Liver (tissue), 9 donors: Measurements from ENCODE around the gene ARTN. TPM values are rescaled to one million over a fixed set of nuclear protein-coding genes. Genes with fewer than 3 reads are reported as not detected.
A peak's percentile ranks its signal among the peaks of the same experiment; 100 is the strongest.

Experiments
- DNase-seq: peaks from one replicate; pipeline ENCODE4 v3.0.0-alpha.2; 2017; ENCODE audit warnings: low spot score
- H3K27ac ChIP-seq, 2 donors: one replicate each; pipeline ENCODE4 v1.7.0; 2013; ENCODE audit warnings: inconsistent platforms in 2 of 2, low read length in 2 of 2, control low read depth in 1 of 2, low read depth in 1 of 2, mild to moderate bottlenecking in 1 of 2
- H3K27me3 ChIP-seq, 4 donors: one replicate each; pipeline versions ENCODE4 v1.6.1 to v1.7.0; 2013; ENCODE audit warnings: low read length in 3 of 4, inconsistent platforms in 1 of 4, mild to moderate bottlenecking in 1 of 4, moderate library complexity in 1 of 4; ENCODE audit not compliant: control insufficient read depth in 4 of 4, insufficient read depth in 4 of 4
- H3K36me3 ChIP-seq, 4 donors: one replicate each; pipeline versions ENCODE4 v1.6.1 to v1.7.0; 2013; ENCODE audit warnings: low read length in 3 of 4, mild to moderate bottlenecking in 3 of 4, low read depth in 1 of 4, moderate library complexity in 1 of 4; ENCODE audit not compliant: control insufficient read depth in 4 of 4, insufficient read depth in 3 of 4
- H3K4me1 ChIP-seq, 4 donors: one replicate each; pipeline versions ENCODE4 v1.6.1 to v1.7.0; 2013; ENCODE audit warnings: low read length in 3 of 4, mild to moderate bottlenecking in 3 of 4, moderate library complexity in 1 of 4; ENCODE audit not compliant: control insufficient read depth in 4 of 4, insufficient read depth in 4 of 4
- H3K4me3 ChIP-seq, 3 donors: one replicate each; pipeline versions ENCODE4 v1.6.1 to v1.7.0; 2013; ENCODE audit warnings: low read length in 3 of 3, control low read depth in 1 of 3, low read depth in 1 of 3, mild to moderate bottlenecking in 1 of 3
- H3K9ac ChIP-seq, 2 donors: one replicate each; pipeline ENCODE4 v1.7.0; 2013; ENCODE audit warnings: low read length in 2 of 2, mild to moderate bottlenecking in 2 of 2, moderate library complexity in 2 of 2, control low read depth in 1 of 2, low read depth in 1 of 2
- H3K9me3 ChIP-seq, 4 donors: one replicate each; pipeline versions ENCODE4 v1.6.1 to v1.7.0; 2013; ENCODE audit warnings: low read length in 3 of 4; ENCODE audit not compliant: control insufficient read depth in 4 of 4
- ATF3 ChIP-seq: IDR thresholded peaks from 2 replicates; pipeline ENCODE4 v1.6.1; 2016; ENCODE audit warnings: antibody characterized with exemption
- EGR1 ChIP-seq, 2 donors: IDR thresholded peaks; 2 replicates each; pipeline ENCODE4 v1.6.1; 2016 to 2018; ENCODE audit warnings: antibody characterized with exemption in 2 of 2, low read depth in 2 of 2
- FOXA1 ChIP-seq: IDR thresholded peaks from 2 replicates; pipeline ENCODE4 v1.6.1; 2016; ENCODE audit warnings: antibody characterized with exemption
- FOXA2 ChIP-seq: IDR thresholded peaks from 2 replicates; pipeline ENCODE4 v1.6.1; 2016; ENCODE audit warnings: antibody characterized with exemption
- GABPA ChIP-seq, 2 donors: IDR thresholded peaks in 1 of 2; conservative IDR thresholded peaks in 1 of 2; 2 replicates each; pipeline ENCODE4 v1.6.1; 2016; ENCODE audit warnings: antibody characterized with exemption in 2 of 2, mild to moderate bottlenecking in 1 of 2, moderate library complexity in 1 of 2
- HNF4A ChIP-seq, 2 donors: conservative IDR thresholded peaks; 2 replicates each; pipeline ENCODE4 v1.6.1; 2016; ENCODE audit warnings: antibody characterized with exemption in 2 of 2, mild to moderate bottlenecking in 2 of 2
- HNF4G ChIP-seq: IDR thresholded peaks from 2 replicates; pipeline ENCODE4 v1.6.1; 2016; ENCODE audit warnings: antibody characterized with exemption
- JUND ChIP-seq, 2 donors: IDR thresholded peaks; 2 replicates each; pipeline ENCODE4 v1.6.1; 2016; ENCODE audit warnings: antibody characterized with exemption in 2 of 2
- MAX ChIP-seq: IDR thresholded peaks from 2 replicates; pipeline ENCODE4 v1.6.1; 2016; ENCODE audit warnings: antibody characterized with exemption
- RAD21 ChIP-seq, 2 donors: IDR thresholded peaks; 2 replicates each; pipeline ENCODE4 v1.6.1; 2016; ENCODE audit warnings: antibody characterized with exemption in 2 of 2, mild to moderate bottlenecking in 2 of 2
- RXRA ChIP-seq, 2 donors: IDR thresholded peaks; 2 replicates each; pipeline ENCODE4 v1.6.1; 2017 to 2018; ENCODE audit warnings: antibody characterized with exemption in 2 of 2, mild to moderate bottlenecking in 1 of 2
- SP1 ChIP-seq: IDR thresholded peaks from 2 replicates; pipeline ENCODE4 v1.6.1; 2018; ENCODE audit warnings: antibody characterized with exemption, mild to moderate bottlenecking
- YY1 ChIP-seq: IDR thresholded peaks from 2 replicates; pipeline ENCODE4 v1.6.1; 2016; ENCODE audit warnings: antibody characterized with exemption, mild to moderate bottlenecking
- ZBTB33 ChIP-seq: IDR thresholded peaks from 2 replicates; pipeline ENCODE4 v1.6.1; 2016; ENCODE audit warnings: antibody characterized with exemption
- WGBS: extraction: QIAGEN DNeasy Blood & Tissue Kit; methylation state at CpG from one replicate; pipeline ENCODE4 v1.1.7; 2013; 5-methylcytosine and 5-hydroxymethylcytosine counted together
- polyA plus RNA-seq, 2 donors: library from polyadenylated mRNA; stranded (reverse) in 1 of 2; unstranded in 1 of 2; fragments of 200-250 nt in 1 of 2; fragments of >200 nt in 1 of 2; fragmentation: Nextera tagmentation in 1 of 2; extraction: Ambion mirVana in 1 of 2; gene quantifications; one replicate each; pipeline versions ENCODE4 v1.2.1 to v1.2.3, GENCODE V29; 2013 to 2015
- total RNA-seq, 2 donors: library from RNA; depleted of rRNA; stranded (reverse); fragments of >200 nt; gene quantifications; one replicate each; pipeline ENCODE4 v1.2.3, GENCODE V29; 2014
- donor health status: healthy.
- donor health status: healthy.
- donor health status: healthy.
- donor health status: healthy.
- donor health status: healthy.

ARTN gene
- total and polyA plus RNA-seq, 4 donors, result 0.05 to 0.08 TPM; not detected in 2

- Histone ChIP-seq H3K9me3 (no peaks in the 10 kb centered on the region), H3K4me1 (peaks cover 8 to 59% (median 51%) of the 10 kb centered on the region in 4 donors), H3K27ac (peak within 1 kb of the TSS; percentile 93 to 96), H3K27me3 (no peaks in the 10 kb centered on the region), H3K9ac (peak within 1 kb of the TSS; percentile 69 to 91), H3K36me3 (peaks cover 5 to 21% (median 12%) of the 10 kb centered on the region in 4 donors), H3K4me3 (peak within 1 kb of the TSS; percentile 88 to 93 (median 88))
- no peak for TF ChIP-seq HNF4G
- peak; percentile 82 for TF ChIP-seq YY1
- TF ChIP-seq SP1, result peak; percentile 52
- no peak for TF ChIP-seq HNF4A (conservative IDR thresholded peaks at IDR 0.05)
- TF ChIP-seq GABPA (IDR thresholded peaks at IDR 0.05 in 1 of 2, conservative IDR thresholded peaks at IDR 0.05 in 1 of 2), result peak in 1 of 2 donors; percentile 73
- no peak for TF ChIP-seq RXRA (IDR thresholded peaks at IDR 0.05)
- TF ChIP-seq EGR1 (IDR thresholded peaks at IDR 0.05; ENCODE audit: low read depth in 2 of 2), result peak in 1 of 2 donors; percentile 27
- peak; percentile 96 for DNase-seq
- WGBS, result under 1% methylated on average over 93 of the region's 93 CpGs
Measured at GRCh38 chr1:43974443-43975248, 41.0 kb downstream of the ARTN start, which contains the start of gene ATP6V0B. TSS of gene ATP6V0B (plus strand) at chr1:43974960. CDS start at chr1:43975041, 81 bp downstream.

DNA sequence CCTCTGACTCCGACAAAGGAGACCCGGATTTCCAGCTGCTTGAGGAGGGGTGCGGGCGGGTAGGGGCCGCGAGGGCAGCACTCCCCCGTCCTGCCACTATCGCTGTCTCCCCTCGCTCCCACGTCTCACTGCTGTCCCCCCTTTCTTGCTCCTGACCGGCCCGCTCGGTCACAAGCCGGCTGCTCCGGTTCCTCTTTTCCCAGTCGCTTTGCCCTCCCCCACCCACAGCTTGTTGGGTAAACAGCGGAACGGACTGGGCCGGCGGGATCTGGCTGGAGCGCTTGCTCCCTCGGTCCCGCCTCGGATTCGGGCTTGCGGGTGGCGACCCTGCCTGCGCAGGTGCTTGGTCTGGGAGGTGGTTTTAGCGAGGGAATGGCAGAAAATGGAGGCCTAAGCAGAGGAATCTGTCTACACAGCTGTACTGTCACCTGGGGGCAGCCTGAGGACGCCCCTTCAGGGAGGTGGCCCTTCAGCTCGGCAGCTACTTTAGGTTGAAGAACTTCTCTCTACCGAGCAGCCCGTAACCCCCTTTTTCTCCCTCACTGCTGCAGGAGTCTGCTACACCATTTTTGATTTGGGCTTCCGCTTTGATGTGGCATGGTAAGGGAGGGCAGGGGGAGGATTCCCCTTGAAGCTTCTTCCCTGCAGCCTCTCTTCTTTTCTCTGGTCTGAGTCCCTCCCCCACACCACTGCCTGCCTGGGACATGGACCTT lies 41.8 kb downstream of the ARTN start:
- Histone ChIP-seq H3K9me3 (no peaks in the 10 kb centered on the region), H3K9ac (peak overlapping the region; percentile 69 to 91), H3K36me3 (peaks cover 5 to 21% (median 12%) of the 10 kb centered on the region in 4 donors), H3K4me1 (peaks cover 9 to 61% (median 51%) of the 10 kb centered on the region in 4 donors), H3K27ac (peak overlapping the region; percentile 93 to 96), H3K4me3 (peak overlapping the region; percentile 88 to 93 (median 88)), H3K27me3 (no peaks in the 10 kb centered on the region)
- DNase-seq, result peak; percentile 63
- peak; percentile 53 for TF ChIP-seq FOXA2
- TF ChIP-seq JUND (IDR thresholded peaks at IDR 0.05), result no peak
- TF ChIP-seq YY1, result peak; percentile 12
- TF ChIP-seq GABPA (IDR thresholded peaks at IDR 0.05 in 1 of 2, conservative IDR thresholded peaks at IDR 0.05 in 1 of 2), result no peak
- no peak for TF ChIP-seq ATF3
- TF ChIP-seq RXRA (IDR thresholded peaks at IDR 0.05), result no peak
- TF ChIP-seq MAX, result no peak
- peak; percentile 30 for TF ChIP-seq FOXA1
- TF ChIP-seq ZBTB33, result no peak
- TF ChIP-seq RAD21 (IDR thresholded peaks at IDR 0.05), result no peak
- WGBS, result 3% methylated on average over 34 of the region's 34 CpGs
